Middle frontal gyrus (tissue), 1 donor: ENCODE data around the gene GLB1L2.
"Not testable (repeated sequence)": the region's sequence is repeated elsewhere in the genome, so short reads cannot be mapped to it uniquely, and the experiment has no call there.

Experiments
- DNase-seq: peaks from one replicate; pipeline ENCODE4 v3.0.0-alpha.2; 2015; ENCODE audit warnings: low spot score; ENCODE audit errors: extremely low spot score

GLB1L2 gene, protein sequence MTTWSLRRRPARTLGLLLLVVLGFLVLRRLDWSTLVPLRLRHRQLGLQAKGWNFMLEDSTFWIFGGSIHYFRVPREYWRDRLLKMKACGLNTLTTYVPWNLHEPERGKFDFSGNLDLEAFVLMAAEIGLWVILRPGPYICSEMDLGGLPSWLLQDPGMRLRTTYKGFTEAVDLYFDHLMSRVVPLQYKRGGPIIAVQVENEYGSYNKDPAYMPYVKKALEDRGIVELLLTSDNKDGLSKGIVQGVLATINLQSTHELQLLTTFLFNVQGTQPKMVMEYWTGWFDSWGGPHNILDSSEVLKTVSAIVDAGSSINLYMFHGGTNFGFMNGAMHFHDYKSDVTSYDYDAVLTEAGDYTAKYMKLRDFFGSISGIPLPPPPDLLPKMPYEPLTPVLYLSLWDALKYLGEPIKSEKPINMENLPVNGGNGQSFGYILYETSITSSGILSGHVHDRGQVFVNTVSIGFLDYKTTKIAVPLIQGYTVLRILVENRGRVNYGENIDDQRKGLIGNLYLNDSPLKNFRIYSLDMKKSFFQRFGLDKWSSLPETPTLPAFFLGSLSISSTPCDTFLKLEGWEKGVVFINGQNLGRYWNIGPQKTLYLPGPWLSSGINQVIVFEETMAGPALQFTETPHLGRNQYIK

DNA sequence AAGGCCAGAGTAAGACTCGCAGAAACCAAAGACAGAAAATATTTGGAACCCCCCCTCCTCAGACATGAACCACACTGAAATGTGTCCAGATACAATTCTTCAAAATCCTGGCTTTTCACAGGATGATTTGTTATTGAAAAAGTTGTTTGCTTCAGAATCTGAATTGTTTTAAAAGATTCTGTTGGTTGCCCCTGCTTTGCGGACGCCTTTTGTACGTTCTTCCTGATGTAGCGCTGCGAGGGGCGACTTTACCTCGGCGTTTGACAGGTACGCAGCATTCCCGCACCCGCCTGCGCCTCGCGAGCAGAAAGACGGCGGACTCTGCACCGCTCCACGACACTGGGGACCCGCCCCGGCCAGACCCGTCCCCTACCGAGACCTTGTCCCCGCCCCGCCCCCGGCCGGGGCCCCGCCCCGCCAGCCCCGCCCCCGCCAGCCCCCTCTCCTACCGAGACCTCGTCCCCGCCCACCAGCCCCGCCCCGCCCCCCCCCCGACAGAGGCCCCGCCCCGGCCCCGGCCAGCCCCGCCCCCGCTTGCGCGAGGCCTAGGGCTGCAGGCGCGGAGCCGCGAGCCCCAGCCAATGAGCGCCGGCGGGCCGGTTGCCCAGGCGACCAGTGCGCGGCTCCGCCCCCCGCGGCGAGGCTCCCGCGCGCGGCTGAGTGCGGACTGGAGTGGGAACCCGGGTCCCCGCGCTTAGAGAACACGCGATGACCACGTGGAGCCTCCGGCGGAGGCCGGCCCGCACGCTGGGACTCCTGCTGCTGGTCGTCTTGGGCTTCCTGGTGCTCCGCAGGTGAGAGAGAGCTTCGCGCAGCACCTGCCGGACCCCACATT lies at the start of gene GLB1L2:
Gene GLB1L2, plus strand, starts transcription at position 635 of the 835 bp plus-strand sequence. Its CDS starts 74 bp downstream, at position 709.
- peak; percentile 35 for DNase-seq

DNA sequence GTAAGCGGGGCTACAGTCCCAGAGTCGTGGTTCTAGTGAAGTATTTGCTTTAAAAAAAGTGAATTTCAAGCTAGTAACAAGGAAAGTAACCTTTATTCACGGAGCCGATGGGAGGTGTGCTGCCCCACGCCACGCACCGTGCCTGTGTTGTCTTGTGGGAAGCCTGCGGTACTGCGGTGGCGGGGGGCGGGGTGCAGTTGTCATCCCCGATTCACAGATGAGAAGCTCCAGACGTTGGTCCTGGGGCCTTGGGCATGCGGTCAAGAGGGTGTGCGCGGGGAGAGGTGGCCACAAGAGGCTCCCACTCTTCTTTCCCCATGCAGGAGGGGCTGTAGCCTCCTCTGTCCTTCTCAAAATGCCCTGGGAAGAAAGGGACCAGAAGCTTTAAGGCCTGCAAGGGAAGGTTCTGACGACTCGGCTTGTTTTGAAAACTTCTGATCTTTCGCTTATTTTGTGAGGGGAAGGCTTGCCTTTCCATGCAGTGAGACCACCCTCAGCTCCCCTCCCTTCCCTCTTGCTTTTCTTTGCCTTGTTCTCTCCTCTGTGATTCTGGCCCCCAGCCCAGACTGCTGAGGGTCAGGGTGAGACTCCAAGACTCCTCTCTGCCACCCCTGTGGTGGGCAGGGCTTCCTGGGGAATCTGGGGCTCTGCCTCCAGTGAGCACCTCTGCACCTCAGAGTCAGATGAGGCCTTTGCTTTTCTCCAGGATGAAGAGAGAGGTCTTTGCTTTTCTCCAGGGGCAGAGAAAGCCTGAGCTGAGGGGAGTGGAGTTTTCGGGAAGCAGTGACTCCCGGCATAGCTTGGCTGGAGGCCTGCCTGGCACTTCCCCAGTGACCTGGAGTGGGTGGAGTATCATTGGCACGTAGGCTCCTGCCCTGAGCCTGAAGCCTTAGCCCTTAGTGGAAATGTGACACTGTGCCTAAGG lies 49.4 kb upstream of the GLB1L2 start:
- no peak for DNase-seq

DNA sequence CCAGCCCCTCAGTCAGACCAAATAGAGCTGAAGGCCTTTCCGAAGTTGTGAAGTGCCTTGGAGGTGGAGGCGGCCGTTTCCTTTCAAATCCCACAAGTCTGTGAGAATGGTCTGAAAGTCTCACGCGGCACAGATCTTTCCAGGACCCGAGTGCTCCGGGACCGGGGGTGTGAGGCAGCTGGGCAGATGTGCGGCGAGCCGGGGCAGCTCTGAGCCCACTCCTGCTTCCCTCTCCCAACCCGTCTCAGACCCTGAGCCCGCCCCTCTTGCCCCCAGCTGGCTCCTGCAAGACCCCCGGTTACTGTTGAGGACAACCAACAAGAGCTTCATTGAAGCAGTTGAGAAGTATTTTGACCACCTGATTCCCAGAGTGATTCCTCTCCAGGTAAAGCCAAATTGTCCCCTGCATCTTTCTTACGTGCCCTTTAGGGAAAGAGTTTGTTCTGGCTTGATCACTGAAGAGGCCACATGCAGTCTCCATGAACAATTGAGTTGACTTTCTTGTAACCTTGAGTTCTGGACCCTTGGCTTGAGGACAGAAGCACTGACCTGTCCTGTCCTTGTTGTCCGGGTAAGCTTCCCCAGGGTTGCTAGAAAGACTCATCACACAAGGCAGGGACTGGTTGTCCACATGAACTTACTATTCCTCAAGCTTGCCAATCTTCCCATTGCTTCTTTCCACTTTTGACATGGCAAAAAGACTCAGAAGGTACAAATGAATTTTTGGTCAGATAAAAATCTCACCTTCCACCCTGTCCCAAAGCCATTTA lies 48.1 kb upstream of the GLB1L2 start:
- no peak for DNase-seq

DNA sequence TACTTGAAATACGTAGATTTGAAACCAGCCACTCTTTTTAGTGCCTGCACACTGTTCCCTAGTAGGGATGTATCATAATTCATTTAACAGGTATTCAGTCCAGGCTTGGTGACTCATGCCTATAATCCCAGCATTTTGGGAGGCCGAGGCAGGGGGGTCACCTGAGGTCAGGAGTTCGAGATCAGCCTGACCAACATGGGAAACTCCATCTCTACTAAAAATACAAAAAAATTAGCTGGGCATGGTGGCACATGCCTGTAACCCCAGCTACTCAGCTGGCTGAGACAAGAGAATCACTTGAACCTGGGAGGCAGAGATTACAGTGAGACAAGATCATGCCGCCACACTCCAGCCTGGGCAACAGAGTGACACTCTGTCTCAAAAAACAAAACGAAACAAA lies 47.4 kb upstream of the GLB1L2 start:
- not testable (repeated sequence) for DNase-seq

DNA sequence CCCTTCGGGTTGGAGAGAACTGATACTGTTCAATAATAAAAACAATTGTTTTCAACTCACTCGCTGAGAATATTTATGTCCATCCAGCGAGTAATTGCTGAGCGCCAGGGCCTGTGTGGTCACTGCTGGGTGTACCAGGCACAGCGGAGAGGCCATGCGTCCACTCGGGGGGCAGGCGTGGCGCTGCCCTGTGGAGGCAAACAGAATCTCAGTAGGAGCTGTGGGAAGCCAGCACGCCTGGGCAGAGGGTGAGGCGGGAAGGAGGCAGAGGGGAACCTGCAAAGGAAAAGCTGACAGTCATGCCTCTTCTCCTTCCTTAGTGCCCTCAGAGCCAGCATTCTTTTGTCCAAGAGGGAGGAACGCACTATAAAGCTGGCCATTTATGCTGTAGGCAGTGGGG lies 44.2 kb upstream of the GLB1L2 start:
- no peak for DNase-seq

DNA sequence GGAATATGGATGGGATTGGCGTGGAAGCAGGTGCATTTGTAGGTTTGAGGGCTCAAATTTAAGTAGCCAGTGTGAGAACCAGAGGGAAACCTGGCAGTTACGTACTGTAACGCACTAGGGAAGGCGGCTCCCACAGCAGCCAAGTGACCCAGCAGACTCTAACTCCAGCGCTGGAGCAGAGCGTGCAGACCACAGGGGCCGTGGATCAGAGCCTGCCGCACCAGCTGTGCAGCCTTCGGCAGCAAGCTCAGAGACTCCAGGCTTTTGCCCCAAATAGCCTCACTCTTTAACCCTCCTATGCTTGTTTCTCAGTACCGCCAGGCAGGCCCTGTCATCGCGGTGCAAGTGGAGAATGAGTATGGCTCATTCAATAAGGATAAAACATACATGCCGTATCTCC lies 43.3 kb upstream of the GLB1L2 start:
- DNase-seq = no peak

DNA sequence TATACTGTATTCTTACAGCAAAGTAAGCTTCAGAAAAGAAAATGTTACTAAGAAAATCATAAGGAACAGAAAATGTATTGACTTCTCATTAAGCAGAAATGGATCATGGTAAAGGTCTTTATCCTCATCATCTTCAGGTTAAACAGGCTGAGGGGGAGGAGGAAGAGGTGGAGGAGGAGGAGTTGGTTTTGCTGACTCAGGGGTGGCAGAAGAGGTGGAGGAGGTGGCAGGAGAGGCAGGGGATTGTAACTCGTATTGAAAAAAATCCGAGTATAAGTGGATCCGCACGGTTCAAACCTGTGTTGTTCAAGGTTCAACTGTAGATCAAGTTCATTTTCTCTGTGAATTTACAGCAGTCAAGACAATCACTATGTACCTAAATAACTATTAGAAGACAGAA lies 42.6 kb upstream of the GLB1L2 start:
- no peak for DNase-seq

DNA sequence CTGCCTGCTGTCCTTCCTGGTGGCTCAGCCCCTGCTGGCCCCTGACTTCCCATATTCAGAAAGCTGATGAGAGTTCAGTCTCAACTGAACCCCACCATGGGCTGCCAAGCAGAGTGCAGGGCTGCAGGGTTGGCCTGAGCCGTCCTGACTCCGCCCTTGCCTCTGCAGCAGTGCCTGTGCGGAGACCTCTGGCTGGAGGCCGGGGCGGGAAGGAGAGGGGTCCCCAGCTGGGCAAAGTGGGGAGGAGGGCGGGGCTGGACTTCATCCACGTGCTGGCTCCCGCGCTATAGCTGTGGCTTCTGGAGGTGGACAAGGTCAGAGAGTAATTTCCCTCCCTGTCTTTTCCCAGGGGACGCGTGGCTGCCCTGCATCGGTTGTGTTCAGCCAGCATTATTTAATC lies 42.0 kb upstream of the GLB1L2 start:
- DNase-seq = no peak

DNA sequence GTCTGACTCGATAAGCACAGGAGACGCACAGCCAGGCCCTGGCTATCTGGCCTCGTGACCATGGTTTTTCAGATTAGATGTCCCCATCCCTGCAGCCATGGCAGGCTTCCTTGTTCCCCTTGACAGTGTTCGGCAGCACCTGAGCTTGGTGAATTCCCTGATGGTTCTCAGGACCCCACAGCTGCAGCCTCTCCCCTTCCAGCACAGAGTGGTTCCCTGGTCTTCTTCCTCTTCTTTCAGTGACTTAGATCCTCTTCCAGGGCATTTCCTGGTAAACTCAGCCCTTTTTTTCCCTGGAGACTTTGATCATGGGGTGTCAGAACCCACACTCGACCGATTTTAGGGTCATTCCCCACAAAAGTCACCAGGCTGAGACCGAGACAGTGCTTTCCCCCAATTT lies 41.1 kb upstream of the GLB1L2 start:
- DNase-seq = no peak

DNA sequence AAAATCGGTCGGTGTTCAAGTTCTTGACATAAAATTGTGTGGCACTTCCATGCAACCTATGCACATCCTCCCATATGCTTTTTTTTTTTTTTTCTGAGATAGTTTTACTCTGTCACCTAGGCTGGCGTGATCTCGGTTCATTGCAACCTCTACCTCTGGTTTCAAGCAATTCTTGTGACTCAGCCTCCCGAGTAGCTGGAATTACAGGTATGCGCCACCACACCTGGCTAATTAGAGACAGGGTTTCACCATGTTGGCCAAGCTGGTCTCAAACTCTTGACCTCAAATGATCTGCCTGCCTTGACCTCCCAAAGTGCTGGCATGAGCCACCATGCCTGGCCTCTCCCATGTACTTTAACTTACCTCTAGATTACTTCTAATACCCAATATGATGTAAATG lies 40.6 kb upstream of the GLB1L2 start:
- DNase-seq = no peak

DNA sequence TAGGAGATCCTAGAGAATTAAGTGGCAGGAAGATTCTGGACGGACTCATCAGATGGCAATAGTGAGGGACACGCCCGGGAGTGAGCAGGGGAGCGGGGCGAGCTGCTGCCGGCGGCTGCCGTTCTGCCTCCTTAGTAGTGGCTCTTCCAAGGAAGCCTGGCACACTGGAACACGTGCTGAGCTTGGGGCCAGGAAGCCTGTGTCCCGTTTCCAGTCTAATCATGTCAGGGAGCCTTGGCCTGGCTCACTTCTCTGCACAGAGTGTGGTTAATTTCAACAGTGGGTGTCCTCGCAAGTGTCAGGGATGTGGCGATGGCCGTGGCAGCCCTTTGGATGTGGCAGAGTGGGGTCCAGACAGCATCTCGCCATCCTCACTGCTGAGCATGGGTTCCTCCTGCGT lies 39.1 kb upstream of the GLB1L2 start:
- DNase-seq = no peak

DNA sequence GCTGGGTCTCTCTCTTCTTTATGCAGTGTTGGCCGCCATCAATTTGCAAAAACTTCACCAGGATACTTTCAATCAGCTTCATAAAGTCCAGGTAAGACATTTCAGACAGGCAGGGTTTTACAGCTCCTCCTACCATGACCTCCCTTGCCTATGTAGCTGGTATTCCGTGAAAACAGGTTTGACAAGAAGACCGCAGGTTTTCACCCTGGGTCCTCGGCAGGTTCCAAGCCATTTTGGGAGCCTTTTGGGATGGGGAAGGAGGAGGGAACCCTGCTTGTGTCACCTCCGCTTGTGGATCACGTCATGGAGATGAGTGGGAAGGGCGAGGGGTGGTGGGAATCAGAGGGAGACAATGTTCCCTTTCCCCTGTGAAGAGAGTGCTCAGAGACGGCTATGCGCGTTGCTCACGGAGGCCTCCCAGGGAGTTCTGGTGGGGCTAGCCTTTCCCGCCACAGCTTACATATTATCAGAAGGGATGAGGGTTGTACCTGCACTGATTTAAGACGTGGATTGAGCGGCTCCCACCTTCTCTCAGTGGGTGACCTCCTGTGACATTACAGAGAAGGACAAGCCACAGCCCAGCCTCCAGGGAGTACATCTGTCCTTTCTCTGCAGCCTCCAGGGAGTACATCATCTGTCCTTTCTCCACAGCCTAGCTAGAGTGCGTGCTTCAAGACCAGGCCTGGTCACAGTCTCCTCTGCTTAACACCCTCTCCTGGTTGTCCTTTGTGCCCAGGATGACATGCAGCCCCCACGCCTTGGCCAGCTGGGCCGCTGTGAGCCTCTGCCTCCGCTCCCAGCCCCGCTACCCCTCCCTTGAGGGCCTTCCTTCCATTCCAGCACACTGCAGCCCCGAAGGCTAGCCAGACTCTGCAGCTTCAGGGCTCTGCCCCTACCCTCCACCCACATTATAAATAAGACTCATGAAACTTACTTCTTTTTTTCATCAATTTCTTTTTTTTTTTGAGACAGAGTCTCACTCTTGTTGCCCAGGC lies 38.4 kb upstream of the GLB1L2 start:
- no peak for DNase-seq

DNA sequence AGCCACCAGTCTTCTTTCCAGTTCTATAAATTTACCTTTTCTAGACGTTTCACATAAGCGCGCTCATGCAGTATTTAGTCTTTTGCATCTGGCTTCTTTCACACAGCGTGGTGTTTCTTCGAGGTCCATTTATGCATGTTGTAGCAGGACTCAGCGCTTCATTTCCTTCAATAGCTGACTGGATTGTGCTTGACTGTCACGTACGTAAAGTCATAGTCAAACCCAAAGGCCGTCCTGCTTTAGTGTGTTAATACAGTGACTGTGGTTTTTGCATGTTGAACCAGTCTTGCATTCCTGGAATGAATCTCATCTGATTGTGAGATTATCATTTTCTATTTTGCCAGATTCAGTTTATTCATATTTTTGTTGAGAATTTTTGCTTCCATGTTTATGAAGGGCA lies 37.1 kb upstream of the GLB1L2 start:
- no peak for DNase-seq

DNA sequence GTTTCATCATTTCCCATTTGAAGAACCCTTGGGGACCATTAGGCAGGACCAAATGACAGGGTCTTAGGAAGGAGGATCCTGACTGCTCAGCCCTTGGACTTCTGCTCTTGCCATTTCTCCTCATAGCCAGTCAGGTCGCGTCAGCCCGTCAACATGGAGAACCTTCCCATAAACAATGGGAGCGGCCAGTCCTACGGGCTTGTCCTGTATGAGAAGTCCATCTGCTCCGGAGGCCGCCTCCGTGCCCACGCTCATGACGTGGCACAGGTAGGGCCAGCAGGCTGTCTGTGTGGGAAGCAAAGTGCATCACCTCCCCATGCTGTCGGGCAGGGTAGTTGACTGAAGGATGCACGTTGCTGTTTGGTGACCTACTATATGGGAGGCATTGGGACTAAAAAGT lies 19.6 kb upstream of the GLB1L2 start:
- no peak for DNase-seq

DNA sequence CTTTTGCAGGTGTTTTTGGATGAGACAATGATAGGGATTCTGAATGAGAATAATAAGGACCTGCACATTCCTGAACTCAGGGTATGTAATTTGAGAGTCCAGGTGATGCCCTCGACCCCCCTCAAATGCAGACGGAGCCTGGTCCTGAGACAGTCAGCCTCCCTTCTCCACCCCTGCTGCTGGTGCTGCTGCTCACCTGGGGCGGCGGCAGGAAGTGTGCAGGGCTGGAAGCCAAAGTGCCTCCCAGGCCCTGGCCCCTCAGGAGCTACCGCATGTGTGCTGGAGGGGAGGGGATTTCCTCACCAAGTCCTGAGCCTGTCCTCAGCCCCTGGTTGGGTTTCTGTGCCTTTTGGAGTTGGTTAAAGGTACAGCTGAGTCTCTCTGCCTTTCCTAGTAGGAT lies 19.0 kb upstream of the GLB1L2 start:
- no peak for DNase-seq

DNA sequence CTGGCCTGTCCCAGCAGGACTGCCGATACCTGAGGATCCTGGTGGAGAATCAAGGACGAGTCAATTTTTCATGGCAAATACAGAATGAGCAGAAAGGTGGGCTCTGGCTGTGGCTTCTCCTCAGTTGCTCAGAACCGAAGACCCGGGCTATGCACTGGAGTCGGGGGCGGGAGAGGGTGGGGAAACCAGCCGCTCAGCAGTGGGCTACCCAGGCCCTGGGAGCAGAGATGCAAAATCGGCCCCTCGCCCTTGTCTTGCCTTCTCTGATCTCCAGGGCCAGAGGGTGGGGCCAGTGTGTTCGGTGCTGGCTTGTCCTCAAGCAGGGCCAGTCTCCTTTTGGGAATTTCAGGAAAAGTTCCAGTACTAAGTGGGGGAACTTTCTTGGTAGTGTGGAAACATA lies 18.4 kb upstream of the GLB1L2 start:
- no peak for DNase-seq

DNA sequence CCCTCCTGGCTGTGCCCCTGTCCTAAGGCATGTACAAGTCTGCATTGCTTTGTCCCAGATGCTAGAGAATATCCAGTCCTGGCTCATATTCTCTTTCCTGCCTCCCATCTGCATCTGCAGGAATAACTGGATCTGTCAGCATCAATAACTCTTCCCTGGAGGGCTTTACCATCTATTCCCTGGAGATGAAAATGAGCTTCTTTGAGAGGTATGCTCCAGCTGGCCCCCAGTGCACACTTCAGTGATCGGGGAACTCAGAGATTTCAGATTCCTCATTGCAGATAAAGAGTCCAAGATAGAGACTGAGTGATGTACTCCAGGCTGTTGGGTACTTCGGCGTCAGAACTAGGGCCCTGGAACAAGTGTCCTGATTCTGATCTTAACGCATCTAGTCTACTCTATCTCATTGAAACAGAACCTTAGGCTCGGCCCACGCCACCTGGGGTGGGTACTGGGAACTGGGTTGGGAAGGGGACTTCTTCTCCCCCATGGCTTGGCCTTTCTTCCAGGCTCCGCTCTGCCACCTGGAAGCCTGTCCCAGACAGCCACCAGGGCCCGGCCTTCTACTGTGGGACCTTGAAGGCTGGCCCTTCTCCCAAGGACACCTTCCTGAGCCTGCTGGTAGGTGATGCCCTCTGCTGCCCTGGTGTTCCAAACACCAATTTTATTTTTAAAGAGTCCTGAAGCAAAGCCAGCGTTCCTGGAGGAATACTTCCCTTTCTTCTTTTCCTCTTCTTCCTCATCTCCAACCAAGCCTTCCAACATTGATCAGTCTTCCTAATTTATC lies 17.8 kb upstream of the GLB1L2 start:
- no peak for DNase-seq

DNA sequence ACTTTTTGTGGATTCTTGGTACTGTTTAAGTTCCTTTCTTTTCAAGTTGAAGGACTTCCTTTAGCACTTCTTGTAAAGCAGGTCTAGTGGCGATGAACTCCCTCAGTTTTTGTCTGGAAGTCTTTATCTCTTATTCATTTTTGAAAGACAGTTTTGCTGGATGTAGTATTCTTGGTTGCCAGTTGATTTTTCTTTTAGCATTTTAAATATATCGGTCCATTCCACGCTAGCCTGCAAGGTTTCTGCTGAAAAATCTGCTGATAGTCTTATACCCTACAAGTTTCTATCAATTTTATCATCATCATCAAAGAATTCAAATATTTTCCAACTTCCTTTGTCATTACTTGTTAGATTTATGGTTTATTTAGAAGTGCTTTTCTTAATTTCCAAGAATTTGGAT lies 14.7 kb upstream of the GLB1L2 start:
- DNase-seq = no peak
